Measurements from ENCODE around the gene NEO1. TPM values are rescaled to one million over a fixed set of nuclear protein-coding genes. Genes with fewer than 3 reads are reported as not detected.
A peak's percentile ranks its signal among the peaks of the same experiment; 100 is the strongest.

Gene NEO1
- total RNA-seq, 1 donor from 2014 or later = 136 TPM

DNA sequence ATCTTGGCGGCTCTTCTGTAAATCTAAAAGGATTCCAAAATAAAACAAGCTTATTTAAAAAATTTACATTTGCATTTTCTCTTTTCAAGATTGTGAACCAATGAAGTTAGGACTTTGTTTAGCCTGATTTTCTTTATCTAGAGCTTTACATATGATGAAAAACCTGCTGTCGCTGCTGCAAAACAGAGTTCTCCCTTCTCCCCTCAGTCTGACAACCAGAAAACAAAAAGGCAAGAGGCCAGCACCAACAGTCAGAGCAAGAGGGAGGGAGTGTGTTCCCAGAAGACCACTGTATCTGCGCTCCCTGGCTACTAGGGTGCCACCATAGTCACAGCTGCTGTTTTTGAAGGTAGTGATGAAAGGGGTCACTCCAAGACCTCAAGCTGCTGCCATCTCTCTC, 33.1 kb upstream of the NEO1 start:
- Mint-ChIP-seq H3K4me3 (no peak overlapping the region), H3K36me3 (no peaks in the 10 kb centered on the region), H3K4me1 (peaks cover 20% of the 10 kb centered on the region), H3K27me3 (ENCODE audit: low read depth) (peaks cover 9% of the 10 kb centered on the region), H3K27ac (no peak overlapping the region), H3K9me3 (no peaks in the 10 kb centered on the region)
- TF ChIP-seq, protein P1, sequence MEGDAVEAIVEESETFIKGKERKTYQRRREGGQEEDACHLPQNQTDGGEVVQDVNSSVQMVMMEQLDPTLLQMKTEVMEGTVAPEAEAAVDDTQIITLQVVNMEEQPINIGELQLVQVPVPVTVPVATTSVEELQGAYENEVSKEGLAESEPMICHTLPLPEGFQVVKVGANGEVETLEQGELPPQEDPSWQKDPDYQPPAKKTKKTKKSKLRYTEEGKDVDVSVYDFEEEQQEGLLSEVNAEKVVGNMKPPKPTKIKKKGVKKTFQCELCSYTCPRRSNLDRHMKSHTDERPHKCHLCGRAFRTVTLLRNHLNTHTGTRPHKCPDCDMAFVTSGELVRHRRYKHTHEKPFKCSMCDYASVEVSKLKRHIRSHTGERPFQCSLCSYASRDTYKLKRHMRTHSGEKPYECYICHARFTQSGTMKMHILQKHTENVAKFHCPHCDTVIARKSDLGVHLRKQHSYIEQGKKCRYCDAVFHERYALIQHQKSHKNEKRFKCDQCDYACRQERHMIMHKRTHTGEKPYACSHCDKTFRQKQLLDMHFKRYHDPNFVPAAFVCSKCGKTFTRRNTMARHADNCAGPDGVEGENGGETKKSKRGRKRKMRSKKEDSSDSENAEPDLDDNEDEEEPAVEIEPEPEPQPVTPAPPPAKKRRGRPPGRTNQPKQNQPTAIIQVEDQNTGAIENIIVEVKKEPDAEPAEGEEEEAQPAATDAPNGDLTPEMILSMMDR (IDR thresholded peaks at IDR 0.05; ENCODE audit: unreplicated experiment) = no peak
- no peak for DNase-seq (ENCODE audit: low spot score in 2 of 2, unreplicated experiment in 2 of 2)

DNA sequence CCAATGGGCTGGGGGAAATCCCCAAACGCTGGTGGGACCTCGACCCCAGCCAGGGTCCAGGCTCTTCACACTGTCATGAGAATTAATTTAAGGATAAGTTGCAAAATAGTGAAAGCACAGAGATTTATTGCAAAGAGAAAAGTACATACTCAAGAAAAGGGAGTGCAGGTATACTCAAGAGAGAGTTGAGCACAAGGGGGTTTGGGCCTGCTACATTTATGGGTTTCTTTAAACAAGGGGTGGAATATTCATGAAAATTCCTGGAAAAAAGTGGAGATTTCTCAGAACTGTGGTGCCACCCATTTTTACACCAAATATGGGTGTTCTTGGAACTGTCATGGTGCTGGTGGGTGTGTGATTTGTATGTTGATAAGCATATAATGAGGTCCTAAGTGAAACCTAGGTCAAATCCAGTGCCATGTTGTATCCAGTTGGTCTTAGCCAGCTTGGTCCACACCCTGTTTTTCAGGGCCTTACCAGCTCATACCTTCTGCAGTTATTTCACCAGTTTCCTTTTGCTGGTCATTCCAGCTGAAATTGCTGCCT, 32.6 kb upstream of the NEO1 start:
- H3K27ac Mint-ChIP-seq = no peak overlapping the region
- H3K4me3 Mint-ChIP-seq = no peak overlapping the region
- H3K36me3 Mint-ChIP-seq = no peaks in the 10 kb centered on the region
- no peak for DNase-seq (ENCODE audit: low spot score in 2 of 2, unreplicated experiment in 2 of 2)
- peaks cover 20% of the 10 kb centered on the region for H3K4me1 Mint-ChIP-seq
- H3K9me3 Mint-ChIP-seq = no peaks in the 10 kb centered on the region
- TF ChIP-seq, protein P1 (IDR thresholded peaks at IDR 0.05; ENCODE audit: unreplicated experiment) = no peak
- peaks cover 9% of the 10 kb centered on the region for H3K27me3 Mint-ChIP-seq (ENCODE audit: low read depth)

DNA sequence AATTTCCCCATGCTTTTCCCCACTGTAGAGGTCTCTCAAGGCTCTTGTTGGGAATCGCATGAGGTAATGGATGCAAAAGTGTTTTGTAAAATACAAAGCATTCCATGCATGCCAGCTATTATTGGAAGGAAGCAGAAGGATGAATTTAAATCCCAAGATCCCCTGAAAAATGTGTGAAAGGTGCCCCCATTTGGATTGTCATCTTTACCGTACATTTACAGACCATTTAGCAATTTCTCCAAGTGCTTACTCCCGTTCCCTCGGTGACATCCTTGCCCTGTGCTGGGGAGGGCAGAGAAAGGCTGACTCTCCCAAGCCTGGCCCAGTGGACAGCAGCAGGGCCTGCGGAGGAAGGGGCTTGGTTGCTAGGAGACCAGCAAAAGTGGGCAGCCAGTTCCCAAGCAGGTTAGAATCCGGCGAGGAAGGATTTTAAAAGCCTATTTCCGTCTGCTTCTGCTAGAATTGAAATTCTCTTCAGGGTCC, 31.1 kb upstream of the NEO1 start:
- no peak overlapping the region for H3K4me3 Mint-ChIP-seq
- no peak for DNase-seq (ENCODE audit: low spot score in 2 of 2, unreplicated experiment in 2 of 2)
- no peaks in the 10 kb centered on the region for H3K9me3 Mint-ChIP-seq
- TF ChIP-seq, protein P1 (IDR thresholded peaks at IDR 0.05; ENCODE audit: unreplicated experiment) = no peak
- H3K27ac Mint-ChIP-seq = peak overlapping the region; percentile 33
- H3K36me3 Mint-ChIP-seq = no peaks in the 10 kb centered on the region
- H3K4me1 Mint-ChIP-seq = peaks cover 20% of the 10 kb centered on the region
- H3K27me3 Mint-ChIP-seq (ENCODE audit: low read depth) = peaks cover 10% of the 10 kb centered on the region

DNA sequence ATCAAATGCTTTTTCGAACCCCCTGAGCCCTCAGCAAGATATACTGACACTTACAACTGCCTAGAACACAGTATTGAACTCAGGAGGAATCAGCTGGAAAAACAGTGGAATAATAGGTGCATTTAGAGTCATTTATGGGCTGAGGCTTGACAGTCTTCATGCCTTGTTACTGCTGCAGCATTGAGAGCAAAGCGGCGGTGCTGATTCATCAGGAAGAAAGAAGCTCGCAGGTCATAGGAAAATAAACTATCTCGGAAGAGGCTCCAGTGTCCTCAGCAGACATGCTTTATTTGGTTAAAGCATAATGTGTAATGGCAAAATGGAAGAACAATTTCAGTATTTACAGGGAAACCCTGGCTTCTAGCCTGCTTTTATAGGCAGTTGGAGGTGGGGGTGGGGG, 30.1 kb upstream of the NEO1 start:
- H3K27ac Mint-ChIP-seq = no peak overlapping the region
- no peaks in the 10 kb centered on the region for H3K36me3 Mint-ChIP-seq
- no peak for DNase-seq (ENCODE audit: low spot score in 2 of 2, unreplicated experiment in 2 of 2)
- H3K4me3 Mint-ChIP-seq = no peak overlapping the region
- TF ChIP-seq, protein P1 (IDR thresholded peaks at IDR 0.05; ENCODE audit: unreplicated experiment) = no peak
- H3K4me1 Mint-ChIP-seq = peaks cover 20% of the 10 kb centered on the region
- H3K27me3 Mint-ChIP-seq (ENCODE audit: low read depth) = peaks cover 17% of the 10 kb centered on the region
- H3K9me3 Mint-ChIP-seq = no peaks in the 10 kb centered on the region

DNA sequence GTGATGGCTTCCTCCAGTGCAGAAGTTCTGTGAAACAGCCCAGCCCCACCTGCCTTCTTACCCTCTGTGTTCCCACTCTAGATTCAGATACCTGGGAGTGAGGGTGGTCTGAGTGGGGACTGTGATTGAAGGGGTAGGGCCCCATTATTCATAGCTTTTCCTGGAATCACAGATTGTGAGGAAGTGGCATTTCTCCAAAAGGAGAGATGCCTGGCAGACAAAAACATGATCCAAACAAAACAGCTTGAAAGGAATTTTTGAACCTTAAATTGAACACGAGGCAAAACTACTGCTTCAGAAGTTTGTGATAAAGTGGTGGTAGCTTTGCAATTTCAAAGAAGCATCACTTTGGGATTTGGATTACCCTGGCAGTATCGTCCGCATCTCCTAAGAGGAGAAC, 29.2 kb upstream of the NEO1 start:
- H3K4me1 Mint-ChIP-seq = peaks cover 20% of the 10 kb centered on the region
- TF ChIP-seq, protein P1 (IDR thresholded peaks at IDR 0.05; ENCODE audit: unreplicated experiment) = no peak
- H3K27ac Mint-ChIP-seq = no peak overlapping the region
- H3K9me3 Mint-ChIP-seq = no peaks in the 10 kb centered on the region
- H3K36me3 Mint-ChIP-seq = no peaks in the 10 kb centered on the region
- H3K27me3 Mint-ChIP-seq (ENCODE audit: low read depth) = peaks cover 22% of the 10 kb centered on the region
- no peak overlapping the region for H3K4me3 Mint-ChIP-seq
- no peak for DNase-seq (ENCODE audit: low spot score in 2 of 2, unreplicated experiment in 2 of 2)

DNA sequence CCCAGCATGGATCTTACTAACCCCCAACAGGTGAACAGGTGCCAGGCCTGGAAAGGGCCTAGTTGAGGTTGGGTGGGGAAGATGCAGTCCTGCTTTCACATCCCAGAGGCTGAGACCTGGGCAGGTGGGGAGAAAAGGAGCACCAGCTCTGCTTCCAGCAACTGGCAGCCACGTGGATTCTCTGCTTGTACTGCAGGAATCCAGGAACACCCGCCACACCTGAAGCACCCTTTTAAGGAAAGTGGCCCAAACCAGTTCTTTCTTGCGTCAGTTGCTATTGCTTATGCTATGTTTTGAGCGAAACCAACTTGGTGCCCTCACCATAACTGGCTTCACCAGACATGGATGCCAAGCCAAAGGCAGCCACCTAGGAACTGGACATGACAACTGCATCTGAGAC, 28.1 kb upstream of the NEO1 start:
- H3K27ac Mint-ChIP-seq = no peak overlapping the region
- no peaks in the 10 kb centered on the region for H3K9me3 Mint-ChIP-seq
- no peak overlapping the region for H3K4me3 Mint-ChIP-seq
- H3K4me1 Mint-ChIP-seq = peaks cover 25% of the 10 kb centered on the region
- DNase-seq (ENCODE audit: low spot score in 2 of 2, unreplicated experiment in 2 of 2) = no peak
- peaks cover 27% of the 10 kb centered on the region for H3K27me3 Mint-ChIP-seq (ENCODE audit: low read depth)
- no peaks in the 10 kb centered on the region for H3K36me3 Mint-ChIP-seq
- TF ChIP-seq, protein P1 (IDR thresholded peaks at IDR 0.05; ENCODE audit: unreplicated experiment) = no peak
